GM21447 (cell line): ENCODE data around the gene CD86.
A peak's percentile ranks its signal among the peaks of the same experiment; 100 is the strongest.

Source experiments
- ATAC-seq: cut with Tn5 transposase; IDR thresholded peaks from one replicate; pipeline ENCODE4 v1.9.1; 2021; ENCODE audit not compliant: unreplicated experiment

Gene CD86

DNA sequence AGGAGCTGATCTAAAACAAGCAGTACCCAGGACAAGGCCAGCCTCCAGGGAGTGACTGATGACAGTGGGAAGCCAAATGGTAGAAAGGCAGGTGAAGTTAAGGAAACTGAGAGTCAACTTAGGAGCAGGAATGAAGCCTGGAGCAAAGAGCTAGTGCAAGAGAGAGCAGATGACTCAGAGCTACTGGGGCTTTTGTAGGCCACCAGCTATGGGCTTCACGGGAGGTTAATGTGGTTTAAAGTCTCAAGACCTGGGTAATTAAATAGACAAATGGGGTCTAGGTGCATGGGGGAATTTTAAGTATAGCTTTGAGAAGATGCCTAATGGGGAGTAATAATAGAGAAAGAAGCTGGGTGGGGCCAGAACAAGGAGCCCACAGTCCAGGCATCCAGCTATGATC is 3.1 kb downstream of the CD86 start:
- ATAC-seq: no peak

DNA sequence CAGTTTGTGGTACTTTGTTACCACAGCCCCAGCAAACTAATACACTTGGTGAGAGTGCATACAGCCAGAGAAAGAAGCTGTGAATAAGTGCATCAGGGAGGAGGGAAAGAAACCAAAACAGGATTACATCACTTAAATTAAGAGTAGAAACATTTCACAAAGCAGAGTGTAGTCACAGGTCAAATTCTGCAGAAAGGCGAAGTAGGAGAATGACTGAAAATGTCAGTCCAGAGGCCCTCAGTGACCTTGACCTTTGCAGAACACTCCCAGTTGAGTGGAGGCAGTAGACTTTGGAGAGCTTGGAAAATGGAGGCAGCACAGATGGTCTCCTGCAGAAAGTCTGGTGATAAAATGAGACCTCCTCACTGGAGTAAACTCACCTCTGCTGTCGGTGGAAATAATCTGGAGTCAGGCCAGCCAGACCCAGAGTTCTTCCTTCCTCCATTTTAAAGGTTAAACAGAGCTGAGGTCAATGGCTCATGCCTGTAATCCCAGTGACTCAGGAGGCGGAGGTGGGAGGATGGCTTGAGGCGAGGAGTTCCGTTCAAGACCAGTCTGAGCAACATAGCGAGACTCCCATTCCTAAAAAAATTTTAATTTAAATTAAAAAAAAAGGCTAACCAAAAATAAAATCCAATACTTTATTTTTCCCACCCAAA is 5.0 kb downstream of the CD86 start:
- no peak for ATAC-seq

- ATAC-seq: no peak
Measured at GRCh38 chr3:122063908-122064307, 8.7 kb downstream of the CD86 start.

- no peak for ATAC-seq
Measured at GRCh38 chr3:122064326-122064725, 9.2 kb downstream of the CD86 start.

DNA sequence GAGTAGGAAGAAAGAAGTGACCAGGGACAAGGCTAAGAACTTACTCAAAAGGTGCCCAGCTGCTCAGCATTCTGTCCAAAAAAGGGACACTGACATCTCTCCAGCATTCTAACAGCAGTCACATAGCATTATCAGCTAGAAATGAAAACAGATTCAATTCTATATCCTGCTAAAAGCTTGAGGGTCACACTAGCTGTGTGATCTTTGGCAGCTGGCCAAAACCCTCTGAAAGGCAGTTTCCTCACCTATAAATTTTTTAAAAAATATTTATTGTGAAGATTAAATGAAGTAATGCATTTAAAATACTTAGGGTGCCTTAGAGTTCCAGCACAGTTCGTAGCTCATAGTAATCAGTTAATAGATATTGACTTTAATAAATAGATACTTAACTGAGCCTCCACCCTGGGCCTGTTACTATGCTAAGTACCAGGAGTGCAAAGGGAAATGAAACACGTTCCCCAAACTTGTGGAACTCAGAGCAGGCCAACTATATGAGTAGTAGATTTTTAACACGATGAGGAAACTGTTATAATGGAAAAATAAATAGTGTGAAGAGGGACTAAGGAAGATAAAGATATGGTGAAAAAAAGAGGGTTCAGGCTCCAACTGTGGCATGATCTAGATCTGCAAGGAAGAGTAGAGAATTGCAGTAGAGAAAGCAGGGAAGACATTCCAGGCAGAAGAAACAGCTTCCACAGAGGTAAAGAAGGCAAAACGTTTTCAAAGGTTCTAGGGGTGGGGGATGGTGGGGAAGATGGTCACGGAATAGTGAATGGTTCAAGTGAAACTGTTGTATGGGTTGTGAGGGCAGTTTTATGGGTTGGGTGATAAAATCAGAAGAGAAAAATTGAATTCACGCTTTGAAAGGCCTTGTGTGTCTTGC is 11.4 kb downstream of the CD86 start:
- ATAC-seq: peak; percentile 3

- ATAC-seq: peak; percentile 63
Measured at GRCh38 chr3:122067214-122067550, 12.0 kb downstream of the CD86 start.

DNA sequence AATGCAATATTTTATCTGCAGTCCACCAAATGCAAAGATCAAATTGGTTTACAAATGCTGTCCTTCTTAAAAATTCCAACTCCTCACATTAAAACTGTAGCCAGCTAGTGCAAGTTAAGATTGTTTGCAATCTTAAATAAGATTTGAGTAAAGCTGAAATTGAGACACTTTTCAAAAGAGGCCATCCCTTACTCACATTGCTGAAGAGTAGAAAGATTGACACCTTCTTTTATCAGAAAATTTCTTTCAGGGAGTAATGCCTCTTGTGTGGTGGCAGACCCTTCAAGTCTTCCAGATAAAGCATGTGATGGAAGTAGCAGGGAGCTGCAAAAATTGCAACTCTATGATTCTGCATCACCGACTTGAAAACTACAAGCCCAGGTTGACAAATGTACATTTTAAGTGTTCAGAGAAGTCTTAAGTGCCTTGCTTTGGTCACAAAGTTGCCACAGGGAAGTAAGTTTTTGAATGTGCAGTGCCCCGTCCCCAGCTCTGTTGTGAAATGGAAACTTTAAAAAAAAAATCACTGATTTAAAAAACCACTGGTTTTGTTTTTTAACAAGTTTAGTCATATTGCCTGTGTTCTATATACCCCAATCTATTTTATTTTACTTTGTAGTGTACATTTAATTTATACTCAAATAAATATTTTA is 12.6 kb downstream of the CD86 start:
- peak; percentile 49 for ATAC-seq

- ATAC-seq: peak; percentile 47
Measured at GRCh38 chr3:122074621-122075265, 19.6 kb downstream of the CD86 start.

- peak; percentile 14 for ATAC-seq
Measured at GRCh38 chr3:122076491-122077292, 21.5 kb downstream of the CD86 start.

- ATAC-seq: peak; percentile 20
Measured at GRCh38 chr3:122077293-122078234, 22.4 kb downstream of the CD86 start.

GRCh38 chr3:122078235-122078935 is 23.2 kb downstream of the CD86 start:
- ATAC-seq: no peak

DNA sequence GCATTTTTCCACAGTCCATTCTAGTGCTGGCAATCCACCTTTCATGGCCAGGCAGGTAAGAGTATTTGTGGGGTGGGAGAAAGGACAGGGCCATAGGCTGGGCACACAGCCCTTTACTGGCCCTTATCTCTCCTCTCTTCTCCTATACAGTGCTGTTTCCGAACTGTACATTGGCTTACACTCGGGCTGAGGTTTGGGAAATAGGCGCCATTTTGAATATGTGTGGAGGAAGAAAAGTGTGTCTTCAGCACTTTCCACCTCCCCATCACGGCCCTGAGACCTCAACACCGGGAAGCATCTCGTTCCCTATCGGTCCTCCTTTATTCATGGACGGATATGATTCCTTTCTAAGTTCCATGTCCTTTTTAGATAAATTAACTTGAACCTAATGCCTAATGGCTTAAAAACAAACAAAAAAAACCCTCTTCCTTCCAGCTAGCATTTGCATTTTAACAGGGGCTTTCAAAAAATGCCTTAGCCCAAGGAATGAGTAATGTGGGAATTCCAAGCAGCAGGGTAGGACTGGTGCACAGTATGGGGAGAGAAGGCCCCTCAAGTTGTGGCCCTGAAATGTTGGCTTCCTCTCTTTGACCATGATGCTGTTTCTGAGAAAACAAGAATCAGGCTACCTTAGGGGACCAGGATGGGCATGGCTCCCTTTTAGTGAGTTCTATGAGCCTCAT is 24.5 kb downstream of the CD86 start:
- no peak for ATAC-seq

DNA sequence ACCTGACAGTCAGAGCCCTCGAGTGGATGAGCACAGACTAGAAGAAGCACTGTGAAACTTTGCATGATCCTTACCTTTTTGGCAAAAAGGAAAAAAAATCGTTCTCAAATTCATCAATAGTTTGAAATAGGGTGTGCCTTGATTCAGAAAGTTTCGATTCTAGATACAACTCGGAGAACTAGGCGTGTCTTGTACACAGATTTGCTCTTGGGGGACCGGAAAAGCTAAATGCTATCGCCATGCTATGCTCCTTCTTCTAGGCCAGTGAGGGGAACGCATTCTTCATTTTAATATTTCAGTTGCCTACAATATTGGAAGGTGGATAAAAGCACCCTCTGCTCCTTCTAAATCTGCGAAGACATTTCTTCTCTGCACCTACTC is 25.0 kb downstream of the CD86 start:
- ATAC-seq: no peak

- ATAC-seq: peak; percentile 33
Measured at GRCh38 chr3:122081543-122082247, 26.5 kb downstream of the CD86 start.

DNA sequence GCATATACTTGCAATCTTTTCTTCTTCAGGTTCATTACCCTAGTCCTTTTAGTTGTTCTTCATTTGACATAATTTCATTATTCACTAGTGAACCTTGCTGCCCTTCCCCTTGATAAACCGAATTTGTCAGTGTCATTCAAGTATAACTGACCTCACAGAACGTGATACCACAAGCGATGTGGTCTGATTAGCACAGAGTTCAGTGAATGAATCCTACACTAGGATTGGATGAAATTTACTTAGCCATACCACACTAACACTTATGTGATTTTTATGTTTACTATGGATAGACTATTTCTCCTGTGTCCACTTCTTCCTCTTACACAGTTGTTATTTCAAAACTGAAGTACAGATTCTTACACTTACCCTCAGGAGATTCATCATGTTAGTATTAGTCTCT is 27.2 kb downstream of the CD86 start:
- ATAC-seq: no peak

- ATAC-seq: no peak
Measured at GRCh38 chr3:122084799-122085198, 29.6 kb downstream of the CD86 start.

DNA sequence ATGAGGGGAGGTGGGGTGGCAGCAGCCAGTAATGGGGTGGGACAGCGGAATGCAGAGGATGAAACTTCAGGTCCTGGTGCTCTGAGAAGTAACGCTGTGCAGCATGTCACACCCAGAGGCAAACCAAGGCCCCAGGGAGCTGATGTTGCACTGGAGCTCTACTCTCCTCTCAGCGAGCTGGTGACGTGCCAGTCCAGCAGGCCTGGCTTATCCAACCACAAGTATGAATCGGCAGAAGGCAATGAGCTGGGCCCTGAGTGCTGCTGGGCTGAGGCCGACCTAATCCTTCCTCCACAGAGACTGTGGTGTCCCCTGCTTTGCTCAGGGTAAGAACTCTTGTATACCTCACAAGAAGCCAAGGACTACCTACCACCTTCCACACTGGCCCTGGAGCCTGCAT is 30.5 kb downstream of the CD86 start:
- no peak for ATAC-seq

- no peak for ATAC-seq
Measured at GRCh38 chr3:122088531-122088930, 33.4 kb downstream of the CD86 start.
